K562 (cell line): ENCODE data around the gene ID2. TPM values are rescaled to one million over a fixed set of nuclear protein-coding genes. Genes with fewer than 3 reads are reported as not detected.

Experiments used
- C11orf30 ChIP-seq: fragments of 450-650 bp; IDR thresholded peaks from 2 replicates; pipeline ENCODE4 v1.6.1; 2016; ENCODE audit warnings: low read depth, mild to moderate bottlenecking
- CREB3 ChIP-seq: fragments of 450-650 bp; conservative IDR thresholded peaks from 2 replicates; pipeline ENCODE4 v1.6.1; 2016; ENCODE audit warnings: missing genetic modification characterization, low read depth, mild to moderate bottlenecking, missing compliant biosample characterization, moderate library complexity
- CTCF ChIP-seq, 3 experiments: IDR thresholded peaks in 2 of 3; conservative IDR thresholded peaks in 1 of 3; 2 replicates each; pipeline ENCODE4 v1.5.1; 2011 to 2012; ENCODE audit warnings: low read length in 3 of 3, mild to moderate bottlenecking in 3 of 3, control low read depth in 2 of 3, improper control_type of control experiment in 1 of 3, inconsistent platforms in 1 of 3, low read depth in 1 of 3, mixed read lengths in 1 of 3, moderate library complexity in 1 of 3; ENCODE audit not compliant: insufficient read depth in 2 of 3
- E2F1 ChIP-seq: sonication (generic); formaldehyde crosslinking; IDR thresholded peaks from 2 replicates; pipeline ENCODE4 v1.8.1; 2023; ENCODE audit warnings: mild to moderate bottlenecking, missing genetic modification reagents, moderate library complexity
- ESRRB ChIP-seq: fragments of 250-450 bp; sonication (Bioruptor Pico); IDR thresholded peaks from 2 replicates; pipeline ENCODE4 v1.5.0; 2020; ENCODE audit warnings: mild to moderate bottlenecking, moderate library complexity, borderline replicate concordance
- ETS2 ChIP-seq: IDR thresholded peaks from 2 replicates; pipeline ENCODE4 v1.6.1; 2016; ENCODE audit warnings: borderline replicate concordance, missing genetic modification characterization, mild to moderate bottlenecking, moderate library complexity, missing compliant biosample characterization; ENCODE audit not compliant: poor library complexity, severe bottlenecking
- MBD2 ChIP-seq: sonication (generic); IDR thresholded peaks from 2 replicates; pipeline ENCODE4 v1.6.1; 2016; ENCODE audit warnings: low read depth, borderline replicate concordance
- MECOM ChIP-seq: fragments of 250-450 bp; sonication (Bioruptor Pico); IDR thresholded peaks from 2 replicates; pipeline ENCODE4 v1.8.0; 2022; ENCODE audit warnings: inconsistent platforms
- MYC ChIP-seq, 2 experiments: fragments of 250-450 bp in 1 of 2; sonication (Bioruptor Pico) in 1 of 2; IDR thresholded peaks; 2 replicates each; pipeline versions ENCODE4 v1.5.1 to v1.6.1; 2012 to 2021; ENCODE audit warnings: low read depth in 2 of 2, borderline replicate concordance in 1 of 2, improper control_type of control experiment in 1 of 2, low read length in 1 of 2, mild to moderate bottlenecking in 1 of 2, moderate library complexity in 1 of 2
- NCOR1 ChIP-seq: fragments of 450-650 bp; IDR thresholded peaks from 2 replicates; pipeline ENCODE4 v1.6.1; 2016; ENCODE audit warnings: mild to moderate bottlenecking, moderate library complexity
- NFXL1 ChIP-seq: fragments of 450-650 bp; formaldehyde crosslinking; IDR thresholded peaks from 2 replicates; pipeline ENCODE4 v1.4.0; 2021; ENCODE audit warnings: mild to moderate bottlenecking
- RAD21 ChIP-seq, 2 experiments: fragments of 250-450 bp in 1 of 2; fragments of 450-650 bp in 1 of 2; sonication (Bioruptor Pico) in 1 of 2; formaldehyde crosslinking in 1 of 2; IDR thresholded peaks in 1 of 2; conservative IDR thresholded peaks in 1 of 2; 2 replicates each; pipeline versions ENCODE4 v1.4.0 to v1.8.0; 2020 to 2022; ENCODE audit warnings: mild to moderate bottlenecking in 2 of 2, moderate library complexity in 1 of 2
- SRSF9 ChIP-seq: fragments of 200-400 bp; formaldehyde crosslinking; IDR thresholded peaks from 2 replicates; pipeline ENCODE4 v1.6.1; 2017; ENCODE audit warnings: low read depth, low read length, borderline replicate concordance
- TAF7 ChIP-seq: fragments of 450-650 bp; IDR thresholded peaks from 2 replicates; pipeline ENCODE4 v1.6.1; 2016; ENCODE audit warnings: missing genetic modification characterization, missing compliant biosample characterization
- ZBTB2 ChIP-seq: fragments of 450-650 bp; IDR thresholded peaks from 2 replicates; pipeline ENCODE4 v1.6.1; 2016; ENCODE audit warnings: antibody characterized with exemption
- ZFX ChIP-seq: sonication (generic); formaldehyde crosslinking; IDR thresholded peaks from 2 replicates; pipeline ENCODE4 v1.8.0; 2022; ENCODE audit warnings: mild to moderate bottlenecking, missing genetic modification reagents, moderate library complexity
- ZNF232 ChIP-seq: sonication (generic); formaldehyde crosslinking; IDR thresholded peaks from 2 replicates; pipeline ENCODE4 v1.8.0; 2022; ENCODE audit warnings: mild to moderate bottlenecking, missing genetic modification reagents
- ZNF408 ChIP-seq: fragments of 250-450 bp; sonication (Bioruptor Pico); IDR thresholded peaks from 2 replicates; pipeline ENCODE4 v1.4.0; 2020; ENCODE audit warnings: low read depth, mild to moderate bottlenecking, moderate library complexity
- ZNF79 ChIP-seq: fragments of 250-450 bp; sonication (Bioruptor Pico); IDR thresholded peaks from 2 replicates; pipeline ENCODE4 v1.4.0; 2020; ENCODE audit warnings: low read depth, mild to moderate bottlenecking, moderate library complexity
- polyA plus RNA-seq, 8 experiments: library from polyadenylated mRNA; depleted of rRNA in 4 of 8; stranded (reverse) in 5 of 8; unstranded in 3 of 8; fragments of >200 nt; fragmentation: Nextera tagmentation in 2 of 8; fragmentation: Illumina TruSeq in 1 of 8; extraction: Ambion mirVana in 2 of 8; extraction: Trizol in 1 of 8; gene quantifications; 2 replicates each; pipeline versions ENCODE4 v1.2.1 to v1.2.3, GENCODE V29; 2011 to 2014; ENCODE audit warnings: inconsistent platforms in 1 of 8, missing spikeins in 1 of 8
- total RNA-seq, 7 experiments: library from RNA; depleted of rRNA in 6 of 7; stranded (reverse); fragments of >200 nt in 6 of 7; fragmentation: Illumina TruSeq in 2 of 7; extraction: Trizol in 2 of 7; gene quantifications; 2 replicates each; pipeline versions ENCODE4 v1.2.1 to v1.2.3, GENCODE V29; 2011 to 2021; ENCODE audit warnings: low replicate concordance in 1 of 7

Gene ID2
- total and polyA plus RNA-seq, 9 of the 15 experiments (the other 6 are each of a cell fraction or from before 2014, with no cell fraction given): 8.0 to 35.7 (median 16.6) TPM

- TF ChIP-seq SRSF9 (no peak), ETS2 (tag) (no peak), CREB3 (no peak), E2F1 (CRISPR knock-in tag) (no peak), ZNF79 (CRISPR knock-in tag) (no peak), MYC (IDR thresholded peaks at IDR 0.05; ENCODE audit: low read depth, low read length) (peak; percentile 69), MYC (CRISPR knock-in tag; IDR thresholded peaks at IDR 0.05; ENCODE audit: borderline replicate concordance, low read depth) (peak; percentile 89; the same call in 1 of the 2 replicates), ZBTB2 (no peak), MBD2 (0 out of 2 replicates have a peak, but pooled peaks have one; percentile 42), RAD21 (CRISPR knock-in tag; conservative IDR thresholded peaks at IDR 0.05 in 1 of 2, IDR thresholded peaks at IDR 0.05 in 1 of 2) (no peak), ZFX (CRISPR knock-in tag) (peak; percentile 56), ZNF232 (CRISPR knock-in tag) (no peak), NFXL1 (CRISPR knock-in tag) (no peak), CTCF (IDR thresholded peaks at IDR 0.05 in 2 of 3, conservative IDR thresholded peaks at IDR 0.05 in 1 of 3; ENCODE audit: insufficient read depth in 2 of 3, low read depth in 1 of 3, low read length in 3 of 3) (no peak), TAF7 (tag) (no peak), NCOR1 (no peak), ESRRB (CRISPR knock-in tag) (no peak), C11orf30 (no peak), MECOM (CRISPR knock-in tag) (no peak), ZNF408 (CRISPR knock-in tag) (no peak)
Measured at GRCh38 chr2:8684878-8685696, 3.2 kb downstream of the ID2 start (continued).
